B cell (primary cell): ENCODE measurements around the gene ANK2. TPM values are rescaled to one million over a fixed set of nuclear protein-coding genes. Genes with fewer than 3 reads are reported as not detected.

Experiments
- ATAC-seq: fragments of 200-7000 bp; cut with Tn5 transposase; one replicate; pipeline ENCODE4 v1.10.0; 2021; ENCODE audit warnings: low read depth, mild to moderate bottlenecking, moderate number of reproducible peaks, moderate library complexity
- CTCF ChIA-PET: fragments of 350-600 bp; sonication (Branson Sonifier 250); formaldehyde crosslinking; loops from one replicate; lab custom pipeline; 2021; ENCODE audit warnings: antibody characterized with exemption, inconsistent platforms; lab: Charles Lee
- POLR2A ChIA-PET: fragments of 350-600 bp; sonication (Branson Sonifier 250); formaldehyde crosslinking; loops from one replicate; lab custom pipeline; 2021; ENCODE audit warnings: antibody characterized with exemption; lab: Charles Lee
- DNase-seq: peaks from one replicate; pipeline ENCODE4 v3.0.0; 2013
- H2AFZ ChIP-seq: 2 replicates; pipeline ENCODE4 v1.6.1; 2012; ENCODE audit warnings: mild to moderate bottlenecking, low read depth, low read length; ENCODE audit not compliant: insufficient read depth, poor library complexity, severe bottlenecking
- H3K27ac ChIP-seq, 2 donors: 1 replicate in 1 of 2; 2 replicates in 1 of 2; pipeline ENCODE4 v1.5.1; 2012 to 2013; ENCODE audit warnings: low read length in 2 of 2, mild to moderate bottlenecking in 2 of 2, moderate library complexity in 1 of 2
- H3K27me3 ChIP-seq, 4 experiments: fragments of 200-600 bp in 1 of 4; sonication (generic) in 1 of 4; replicated peaks in 1 of 4; 1 replicate in 2 of 4; 2 replicates in 2 of 4; pipeline versions ENCODE4 v1.6.1 to v1.7.0; 2013 to 2016; ENCODE audit warnings: low read length in 3 of 4, mild to moderate bottlenecking in 2 of 4, mixed read lengths in 1 of 4, moderate library complexity in 1 of 4; ENCODE audit not compliant: insufficient read depth in 4 of 4, control insufficient read depth in 3 of 4; ENCODE audit errors: control extremely low read depth in 1 of 4
- H3K36me3 ChIP-seq, 2 experiments: replicated peaks in 1 of 2; 1 replicate in 1 of 2; 2 replicates in 1 of 2; pipeline versions ENCODE4 v1.6.1 to v1.7.1; 2013; ENCODE audit warnings: low read length in 1 of 2; ENCODE audit not compliant: insufficient read depth in 2 of 2, control insufficient read depth in 1 of 2; ENCODE audit errors: control extremely low read depth in 1 of 2, extremely low read depth in 1 of 2
- H3K4me1 ChIP-seq, 2 donors: fragments of 200-600 bp in 1 of 2; sonication (generic) in 1 of 2; 1 replicate in 1 of 2; 2 replicates in 1 of 2; pipeline versions ENCODE4 v1.5.1 to v1.6.1; 2013 to 2017; ENCODE audit warnings: low read length in 2 of 2; ENCODE audit not compliant: control insufficient read depth in 2 of 2, insufficient read depth in 2 of 2
- H3K4me2 ChIP-seq: replicated peaks from 2 replicates; pipeline ENCODE3; 2012; ENCODE audit warnings: mild to moderate bottlenecking, low read depth, low read length; ENCODE audit not compliant: poor library complexity, severe bottlenecking
- H3K4me3 ChIP-seq, 5 experiments: fragments of 200-600 bp in 1 of 5; sonication (generic) in 1 of 5; 1 replicate in 3 of 5; 2 replicates in 2 of 5; pipeline versions ENCODE4 v1.5.1 to v1.7.0; 2011 to 2016; ENCODE audit warnings: low read length in 4 of 5, mild to moderate bottlenecking in 4 of 5, low read depth in 2 of 5, control low read depth in 1 of 5, moderate library complexity in 1 of 5; ENCODE audit not compliant: insufficient read depth in 1 of 5; ENCODE audit errors: control extremely low read depth in 1 of 5, extremely low read depth in 1 of 5
- H3K79me2 ChIP-seq: fragments of 200-600 bp; sonication (generic); one replicate; pipeline ENCODE4 v1.6.0; 2016; ENCODE audit warnings: low read length; ENCODE audit not compliant: control insufficient read depth, insufficient read depth
- H3K9ac ChIP-seq: fragments of 200-600 bp; sonication (generic); 2 replicates; pipeline ENCODE4 v1.6.1; 2017; ENCODE audit warnings: mild to moderate bottlenecking, low read length, moderate library complexity
- H3K9me3 ChIP-seq, 3 donors: one replicate each; pipeline versions ENCODE4 v1.6.1 to v1.7.1; 2013; ENCODE audit warnings: low read length in 2 of 3; ENCODE audit not compliant: control insufficient read depth in 2 of 3, insufficient read depth in 1 of 3; ENCODE audit errors: control extremely low read depth in 1 of 3
- H4K20me1 ChIP-seq: 2 replicates; pipeline ENCODE4 v1.6.0; 2012; ENCODE audit warnings: mild to moderate bottlenecking, low read length; ENCODE audit not compliant: insufficient read depth, control insufficient read depth, poor library complexity, severe bottlenecking
- H3K27ac Mint-ChIP-seq: one replicate; pipeline ENCODE4 v1.8.0; 2021; ENCODE audit warnings: mixed read lengths
- H3K27me3 Mint-ChIP-seq: one replicate; pipeline ENCODE4 v1.8.0; 2021; ENCODE audit warnings: mixed read lengths
- H3K4me1 Mint-ChIP-seq: one replicate; pipeline ENCODE4 v1.8.0; 2021; ENCODE audit warnings: mixed read lengths
- H3K4me3 Mint-ChIP-seq: one replicate; pipeline ENCODE4 v1.8.0; 2021; ENCODE audit warnings: mixed read lengths
- H3K9me3 Mint-ChIP-seq: one replicate; pipeline ENCODE4 v1.8.0; 2022; ENCODE audit warnings: mixed read lengths; ENCODE audit not compliant: insufficient read depth
- CTCF ChIP-seq: fragments of 200-600 bp; IDR thresholded peaks from one replicate; pipeline ENCODE4 v1.8.0; 2022; ENCODE audit warnings: antibody characterized with exemption, mild to moderate bottlenecking
- EZH2 ChIP-seq: IDR thresholded peaks from 2 replicates; pipeline ENCODE4 v1.6.1; 2012; ENCODE audit warnings: borderline replicate concordance, low read depth, mild to moderate bottlenecking, moderate library complexity, low read length; ENCODE audit not compliant: insufficient read depth, poor library complexity, severe bottlenecking
- WGBS: methylation state at CpG from one replicate; pipeline ENCODE4 v1.1.5; 2013; ENCODE audit warnings: missing lambda C conversion rate; ENCODE audit not compliant: insufficient coverage; 5-methylcytosine and 5-hydroxymethylcytosine counted together
- intact Hi-C: fragments of 100-400 bp; cut with micrococcal nuclease; formaldehyde crosslinking; loops from one replicate; pipeline ENCODE4 v1.10.0; 2022
- polyA plus RNA-seq: library from polyadenylated mRNA; depleted of rRNA; stranded (reverse); fragments of >200 nt; gene quantifications from 2 replicates; pipeline ENCODE4 v1.2.3, GENCODE V29; 2012
- total RNA-seq, 2 donors: library from RNA; stranded (reverse); fragments of 120-200 nt in 1 of 2; gene quantifications; 1 replicate in 1 of 2; 2 replicates in 1 of 2; pipeline versions ENCODE4 v1.2.3 to v1.2.4, GENCODE V29; 2013 to 2022

ANK2 gene
- total and polyA plus RNA-seq, 2 donors (not counting 1 experiment from before 2014, with no cell fraction given), result 0.16 to 3.6 TPM

GRCh38 chr4:113173793-113174264, 124.4 kb downstream of the ANK2 start:
- H3K4me2 ChIP-seq, result no peak overlapping the region
- H3K9me3 ChIP-seq, result peaks cover 0 to 4% (median 0%) of the 10 kb centered on the region in 3 donors
- DNase-seq (no peak), ATAC-seq (no peak)
- H2AFZ ChIP-seq, result no peak overlapping the region
- no peaks in the 10 kb centered on the region for H3K79me2 ChIP-seq
- Mint-ChIP-seq H3K9me3 (no peaks in the 10 kb centered on the region), H3K27me3 (no peaks in the 10 kb centered on the region), H3K4me1 (no peaks in the 10 kb centered on the region), H3K27ac (no peak overlapping the region), H3K4me3 (no peak overlapping the region)
- H3K4me1 ChIP-seq, result no peaks in the 10 kb centered on the region
- H3K27me3 ChIP-seq, result no peaks in the 10 kb centered on the region
- H3K9ac ChIP-seq, result no peak overlapping the region
- TF ChIP-seq CTCF, result no peak
- no peak overlapping the region for H3K27ac ChIP-seq
- CTCF ChIA-PET, result no interaction called here
- no peaks in the 10 kb centered on the region for H4K20me1 ChIP-seq
- WGBS, result no CpG with 5 or more reads among the region's 3 CpGs
- no peak overlapping the region for H3K4me3 ChIP-seq
- no peaks in the 10 kb centered on the region for H3K36me3 ChIP-seq
- intact Hi-C loops, result no loop called here
- POLR2A ChIA-PET, result no interaction called here

GRCh38 chr4:113179091-113179490, 129.6 kb downstream of the ANK2 start:
- Histone ChIP-seq H3K4me3 (no peak overlapping the region), H3K27me3 (no peaks in the 10 kb centered on the region), H3K9ac (no peak overlapping the region), H3K4me1 (no peaks in the 10 kb centered on the region), H3K4me2 (no peak overlapping the region), H2AFZ (no peak overlapping the region), H3K36me3 (no peaks in the 10 kb centered on the region), H4K20me1 (no peaks in the 10 kb centered on the region), H3K79me2 (no peaks in the 10 kb centered on the region), H3K9me3 (peaks cover 0 to 4% (median 0%) of the 10 kb centered on the region in 3 donors), H3K27ac (no peak overlapping the region)
- Mint-ChIP-seq H3K27me3 (no peaks in the 10 kb centered on the region), H3K27ac (no peak overlapping the region), H3K4me3 (no peak overlapping the region), H3K4me1 (no peaks in the 10 kb centered on the region), H3K9me3 (no peaks in the 10 kb centered on the region)
- ChIA-PET CTCF (interaction anchor here (0.7 kb wide), 1 partner anchor 17 kb away, joined by 4 read pairs; no protein-coding TSS in a partner anchor), POLR2A (no interaction called here)
- intact Hi-C loops, result no loop called here
- TF ChIP-seq CTCF (no peak), EZH2 (no peak)
- no peak for DNase-seq
- ATAC-seq, result no peak
- WGBS, result no CpG with 5 or more reads among the region's 1 CpG
